SK-N-MC (cell line): ENCODE results near the gene TMEM92.
A peak's percentile ranks its signal among the peaks of the same experiment; 100 is the strongest.
"Not testable (repeated sequence)": the region's sequence is repeated elsewhere in the genome, so short reads cannot be mapped to it uniquely, and the experiment has no call there.

Experiments
- DNase-seq: peaks from one replicate; pipeline ENCODE4 v3.0.0-alpha.2; 2011; ENCODE audit warnings: low read depth, low spot score
- H3K27ac ChIP-seq: fragments of 200-600 bp; sonication (generic); 2 replicates; pipeline ENCODE4 v1.5.1; 2016; ENCODE audit warnings: mixed run types
- H3K36me3 ChIP-seq: fragments of 200-600 bp; sonication (generic); 2 replicates; pipeline ENCODE4 v1.6.1; 2017; ENCODE audit warnings: antibody characterized with exemption, low read length, mixed read lengths; ENCODE audit not compliant: insufficient read depth
- H3K4me3 ChIP-seq: fragments of 200-600 bp; sonication (generic); 2 replicates; pipeline ENCODE4 v1.5.1; 2016
- H3K9ac ChIP-seq: fragments of 200-600 bp; sonication (generic); 2 replicates; pipeline ENCODE4 v1.8.0; 2017; ENCODE audit warnings: mixed run types, mixed read lengths; ENCODE audit not compliant: insufficient read length
- H3K9me3 ChIP-seq: fragments of 200-600 bp; sonication (generic); 2 replicates; pipeline ENCODE4 v1.6.1; 2017; ENCODE audit warnings: low read depth, mild to moderate bottlenecking, antibody characterized with exemption, low read length, moderate library complexity, mixed read lengths
- EZH2 ChIP-seq: fragments of 200-600 bp; sonication (generic); IDR thresholded peaks from one replicate; pipeline ENCODE4 v1.6.1; 2017; ENCODE audit warnings: antibody characterized with exemption
- FOXP2 ChIP-seq: optimal IDR thresholded peaks from 2 replicates; pipeline ENCODE3; 2011; ENCODE audit warnings: mild to moderate bottlenecking, moderate library complexity; ENCODE audit not compliant: insufficient read depth; ENCODE audit errors: extremely low read length, control extremely low read depth
- POLR2AphosphoS5 ChIP-seq: IDR thresholded peaks from 2 replicates; pipeline ENCODE4 v1.6.1; 2012; ENCODE audit warnings: mild to moderate bottlenecking, low read depth, low read length, borderline replicate concordance

Gene TMEM92

DNA sequence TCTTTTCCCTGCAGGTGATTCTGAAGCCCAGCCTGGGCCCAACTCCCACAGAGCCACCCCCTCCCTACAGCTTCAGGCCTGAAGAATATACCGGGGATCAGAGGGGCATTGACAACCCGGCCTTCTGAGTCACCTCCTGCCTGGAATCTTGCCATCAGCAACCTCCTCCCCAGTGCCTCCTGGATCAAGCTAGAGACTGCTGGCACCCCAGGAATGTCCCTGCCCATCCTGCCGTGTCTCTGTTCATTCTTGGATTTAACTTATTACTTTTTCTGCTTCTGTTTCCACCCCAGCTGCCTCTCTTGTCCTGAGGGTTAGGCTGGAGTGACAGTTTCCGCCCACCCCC lies 4.9 kb downstream of the TMEM92 start:
- Histone ChIP-seq H3K27ac (peak overlapping the region; percentile 69), H3K9me3 (no peaks in the 10 kb centered on the region), H3K4me3 (no peak overlapping the region), H3K36me3 (no peaks in the 10 kb centered on the region), H3K9ac (no peak overlapping the region)
- TF ChIP-seq EZH2 (no peak), FOXP2 (no peak), POLR2AphosphoS5 (no peak)
- no peak for DNase-seq

DNA sequence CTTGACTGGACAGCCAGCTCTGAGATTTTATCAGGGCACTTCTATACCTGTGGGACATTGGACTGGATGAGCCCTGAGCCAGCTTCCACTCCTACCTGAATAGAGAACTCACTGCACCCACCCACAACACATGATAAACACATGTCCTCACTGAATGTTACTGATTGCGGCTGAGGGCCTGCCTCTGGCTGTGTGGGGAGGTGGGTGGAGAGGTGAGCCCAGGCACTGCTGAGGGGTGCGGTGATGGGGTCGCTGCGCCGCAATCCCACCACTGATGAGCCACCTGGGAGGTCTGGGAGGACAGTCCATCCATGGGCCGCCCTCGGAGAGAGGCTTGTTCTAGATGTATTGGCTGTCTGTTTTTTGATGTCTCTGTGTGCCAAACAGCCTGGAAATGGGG lies 5.4 kb downstream of the TMEM92 start:
- Histone ChIP-seq H3K27ac (peak overlapping the region; percentile 69), H3K9ac (peak overlapping the region; percentile 43), H3K36me3 (no peaks in the 10 kb centered on the region), H3K9me3 (no peaks in the 10 kb centered on the region), H3K4me3 (peak overlapping the region; percentile 49)
- no peak for DNase-seq
- no peak for TF ChIP-seq POLR2AphosphoS5

DNA sequence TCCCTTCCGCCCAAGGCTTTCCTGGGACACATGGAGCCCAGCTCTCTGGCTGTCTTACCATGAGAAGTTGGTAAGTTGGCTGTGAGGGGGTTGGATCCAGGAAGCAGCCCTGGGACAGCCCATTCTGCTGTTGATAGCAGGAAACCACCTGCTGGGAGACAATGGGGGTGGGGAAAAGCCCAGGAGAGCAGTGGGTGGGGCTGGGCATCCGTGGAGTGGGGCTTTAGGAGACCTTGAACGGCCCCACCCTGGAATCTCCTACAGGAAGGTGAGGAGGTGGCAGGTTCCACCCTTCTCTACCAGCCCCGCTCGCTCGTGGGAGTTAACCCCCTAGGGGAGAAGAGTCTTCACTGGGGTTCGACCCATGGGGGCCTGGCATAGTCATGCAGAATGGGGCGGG lies 5.8 kb downstream of the TMEM92 start:
- Histone ChIP-seq H3K9ac (peak overlapping the region; percentile 43), H3K36me3 (no peaks in the 10 kb centered on the region), H3K9me3 (no peaks in the 10 kb centered on the region), H3K27ac (peak overlapping the region; percentile 69), H3K4me3 (peak overlapping the region; percentile 49)
- peak; percentile 62 for DNase-seq
- TF ChIP-seq EZH2 (no peak), POLR2AphosphoS5 (no peak), FOXP2 (no peak)

DNA sequence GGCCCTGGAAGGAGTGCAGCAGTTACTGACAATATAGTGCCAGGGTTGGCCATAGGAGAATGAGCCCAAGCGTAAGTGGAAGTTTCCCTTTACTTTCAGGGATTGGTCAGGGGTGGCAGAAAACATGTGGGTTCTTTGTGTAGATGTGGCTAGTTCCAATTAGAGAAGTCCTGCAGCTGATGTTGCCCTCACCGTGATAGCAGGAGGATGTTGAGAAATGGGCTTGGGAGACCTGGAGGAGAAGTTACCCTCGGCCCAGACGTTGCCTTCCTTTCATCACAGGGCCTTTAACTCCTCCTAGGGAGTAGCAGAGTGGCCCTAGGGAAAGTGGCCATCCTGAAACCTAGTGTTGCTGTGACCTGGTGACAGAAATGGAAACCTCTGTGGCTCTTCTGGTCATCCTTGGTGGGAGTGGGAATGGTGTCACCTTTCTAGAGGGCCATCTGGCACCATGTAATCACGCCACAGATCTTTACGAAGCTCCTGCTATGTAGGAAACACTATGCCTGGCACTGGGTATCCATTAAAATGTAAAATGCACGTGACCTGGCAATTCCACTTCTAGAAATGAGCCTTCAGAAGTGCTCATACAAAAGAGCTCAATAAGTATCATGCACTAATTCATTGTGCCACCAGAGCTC lies 6.7 kb downstream of the TMEM92 start:
- DNase-seq = no peak
- H3K9me3 ChIP-seq = no peaks in the 10 kb centered on the region
- TF ChIP-seq FOXP2 = no peak
- TF ChIP-seq POLR2AphosphoS5 = no peak
- no peak for TF ChIP-seq EZH2
- H3K27ac ChIP-seq = no peak overlapping the region
- H3K9ac ChIP-seq = no peak overlapping the region
- no peak overlapping the region for H3K4me3 ChIP-seq
- no peaks in the 10 kb centered on the region for H3K36me3 ChIP-seq

DNA sequence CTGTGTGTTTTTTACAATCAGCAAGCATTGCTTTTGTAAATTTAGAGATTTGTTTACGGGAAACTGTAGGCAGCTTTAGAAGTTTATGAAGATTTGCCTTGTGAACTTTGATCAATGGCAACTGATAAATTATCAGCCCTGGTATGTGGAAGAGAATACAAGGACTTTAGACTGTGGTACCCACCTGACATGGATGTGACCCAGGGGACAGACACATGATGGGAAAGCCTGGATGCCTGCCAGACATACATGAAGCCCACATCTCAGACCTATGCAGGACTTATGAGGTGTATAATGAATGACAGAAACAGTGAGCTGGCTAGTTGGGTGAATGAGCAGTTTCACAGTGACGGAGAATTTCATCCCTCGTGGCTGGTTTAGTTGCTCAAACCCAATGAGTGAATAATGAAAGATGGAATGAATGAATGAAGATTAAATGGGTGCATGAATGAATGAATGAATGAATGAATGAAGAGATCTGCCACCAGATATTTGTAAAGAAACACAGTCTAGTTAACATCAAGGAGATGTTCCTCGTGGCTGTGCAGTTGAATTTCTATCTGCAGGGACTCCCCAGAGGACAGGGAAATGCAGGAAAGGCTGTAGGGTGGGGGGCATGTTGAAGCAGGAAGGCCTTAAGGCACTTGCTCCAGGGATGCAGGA lies 7.6 kb downstream of the TMEM92 start:
- Histone ChIP-seq H3K27ac (no peak overlapping the region), H3K4me3 (no peak overlapping the region), H3K9ac (no peak overlapping the region), H3K36me3 (no peaks in the 10 kb centered on the region), H3K9me3 (no peaks in the 10 kb centered on the region)
- TF ChIP-seq FOXP2 = no peak
- TF ChIP-seq POLR2AphosphoS5 = no peak
- no peak for TF ChIP-seq EZH2
- DNase-seq = no peak

DNA sequence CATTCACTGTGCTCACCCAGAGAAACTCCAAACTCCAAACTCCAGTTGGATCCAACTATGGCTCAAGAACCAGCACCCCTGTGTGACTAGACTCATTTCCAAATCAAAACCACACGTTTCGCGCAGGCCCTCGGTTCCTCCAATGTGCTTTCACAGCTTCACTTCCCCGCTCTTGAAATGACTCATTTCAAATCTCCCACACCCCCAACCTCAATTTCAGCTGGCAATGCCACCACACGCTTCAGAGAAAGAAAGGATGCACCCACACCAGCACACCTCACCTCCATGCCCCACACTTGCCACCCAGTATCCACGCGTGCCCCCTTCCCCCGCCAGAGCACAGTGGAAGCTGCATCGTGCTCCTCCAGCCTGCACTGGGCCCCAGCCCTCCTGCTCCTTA lies 9.0 kb downstream of the TMEM92 start:
- Histone ChIP-seq H3K4me3 (no peak overlapping the region), H3K36me3 (no peaks in the 10 kb centered on the region), H3K9me3 (no peaks in the 10 kb centered on the region), H3K27ac (no peak overlapping the region), H3K9ac (no peak overlapping the region)
- DNase-seq = no peak
- no peak for TF ChIP-seq FOXP2
- no peak for TF ChIP-seq POLR2AphosphoS5
- TF ChIP-seq EZH2 = no peak

DNA sequence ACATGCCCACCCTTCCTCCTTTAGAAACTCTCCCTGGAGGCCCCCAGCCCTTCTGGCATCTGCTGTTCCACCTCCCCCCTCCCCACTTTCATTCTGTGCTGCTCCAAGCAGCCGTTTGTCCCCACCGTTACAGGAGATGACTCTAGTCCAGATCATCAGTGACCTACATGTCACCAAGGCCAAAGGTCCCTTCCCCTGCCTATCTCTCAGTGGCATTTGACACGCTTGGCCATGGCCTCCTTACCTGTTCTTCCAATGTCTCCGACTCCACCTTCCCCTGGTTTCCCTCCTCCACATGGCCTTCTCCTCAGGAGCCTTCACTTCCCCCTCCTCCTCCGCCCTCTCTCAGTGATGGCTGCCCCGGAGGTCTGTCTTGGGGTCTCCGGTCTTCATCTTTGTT lies 9.4 kb downstream of the TMEM92 start:
- Histone ChIP-seq H3K36me3 (no peaks in the 10 kb centered on the region), H3K27ac (no peak overlapping the region), H3K9me3 (no peaks in the 10 kb centered on the region), H3K4me3 (no peak overlapping the region), H3K9ac (no peak overlapping the region)
- no peak for DNase-seq
- TF ChIP-seq EZH2 (no peak), POLR2AphosphoS5 (no peak), FOXP2 (no peak)

DNA sequence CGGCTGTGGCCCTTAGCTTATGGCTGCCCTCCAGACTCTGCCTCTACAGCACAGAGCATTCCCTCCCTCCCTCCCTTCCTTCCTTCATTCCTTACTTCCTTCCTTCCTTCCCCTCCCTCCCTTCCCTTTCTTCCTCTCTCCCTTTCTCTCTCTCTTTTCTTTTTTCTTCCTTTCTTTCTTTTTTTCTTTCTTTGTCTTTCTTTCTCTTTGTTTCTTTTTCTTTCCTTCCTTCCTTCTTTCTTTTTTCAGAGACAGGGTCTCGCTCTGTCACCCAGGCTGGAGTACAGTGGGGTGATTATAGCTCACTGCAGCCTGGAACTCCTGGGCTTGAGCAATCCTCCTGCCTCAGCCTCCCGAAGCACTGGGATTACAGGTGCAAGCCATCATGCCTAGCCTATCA lies 11.7 kb downstream of the TMEM92 start:
- Histone ChIP-seq H3K27ac (peak overlapping the region; percentile 45; the same call in 1 of the 2 replicates), H3K9ac (no peak overlapping the region), H3K36me3 (no peaks in the 10 kb centered on the region), H3K4me3 (no peak overlapping the region), H3K9me3 (no peaks in the 10 kb centered on the region)
- TF ChIP-seq EZH2 = no peak
- TF ChIP-seq FOXP2 = no peak
- no peak for TF ChIP-seq POLR2AphosphoS5
- no peak for DNase-seq

DNA sequence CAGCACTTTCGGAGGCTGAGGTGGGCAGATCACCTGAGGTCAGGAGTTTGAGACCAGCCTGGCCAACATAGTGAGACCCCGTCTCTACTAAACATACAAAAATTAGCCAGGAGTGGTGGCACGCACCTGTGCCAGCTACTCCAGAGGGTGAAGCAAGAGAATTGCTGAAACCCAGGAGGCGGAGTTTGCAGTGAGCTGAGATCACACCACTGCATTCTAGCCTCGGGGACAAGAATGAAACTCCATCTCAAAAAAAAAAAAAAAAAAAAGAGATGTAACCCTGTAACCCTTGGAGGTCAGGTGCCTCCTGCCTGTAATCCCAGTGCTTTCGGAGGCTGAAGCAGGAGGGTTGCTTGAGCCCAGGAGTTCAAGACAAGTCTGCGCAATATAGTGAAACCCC lies 13.0 kb downstream of the TMEM92 start:
- H3K27ac ChIP-seq, H3K9ac ChIP-seq, H3K4me3 ChIP-seq, DNase-seq, H3K36me3 ChIP-seq, H3K9me3 ChIP-seq: not testable (repeated sequence)
